GM18511 (cell line): Measurements from ENCODE around the gene SPPL2B.
"Not testable (repeated sequence)": the region's sequence is repeated elsewhere in the genome, so short reads cannot be mapped to it uniquely, and the experiment has no call there.

Experiments
- ATAC-seq: cut with Tn5 transposase; IDR thresholded peaks from one replicate; pipeline ENCODE4 v1.9.1; 2021; ENCODE audit warnings: mild to moderate bottlenecking, moderate library complexity; ENCODE audit not compliant: unreplicated experiment

The SPPL2B gene, protein sequence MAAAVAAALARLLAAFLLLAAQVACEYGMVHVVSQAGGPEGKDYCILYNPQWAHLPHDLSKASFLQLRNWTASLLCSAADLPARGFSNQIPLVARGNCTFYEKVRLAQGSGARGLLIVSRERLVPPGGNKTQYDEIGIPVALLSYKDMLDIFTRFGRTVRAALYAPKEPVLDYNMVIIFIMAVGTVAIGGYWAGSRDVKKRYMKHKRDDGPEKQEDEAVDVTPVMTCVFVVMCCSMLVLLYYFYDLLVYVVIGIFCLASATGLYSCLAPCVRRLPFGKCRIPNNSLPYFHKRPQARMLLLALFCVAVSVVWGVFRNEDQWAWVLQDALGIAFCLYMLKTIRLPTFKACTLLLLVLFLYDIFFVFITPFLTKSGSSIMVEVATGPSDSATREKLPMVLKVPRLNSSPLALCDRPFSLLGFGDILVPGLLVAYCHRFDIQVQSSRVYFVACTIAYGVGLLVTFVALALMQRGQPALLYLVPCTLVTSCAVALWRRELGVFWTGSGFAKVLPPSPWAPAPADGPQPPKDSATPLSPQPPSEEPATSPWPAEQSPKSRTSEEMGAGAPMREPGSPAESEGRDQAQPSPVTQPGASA

GRCh38 chr19:2328401-2329148 lies at the start of gene SPPL2B, which contains the start of gene LSM7:
SPPL2B (plus strand) TSS chr19:2328684; CDS start chr19:2328710, 26 bp downstream.
LSM7 (minus strand) TSS chr19:2328586; CDS start chr19:2328566, 20 bp downstream.
- peak; percentile 63 for ATAC-seq

- no peak for ATAC-seq
Measured at GRCh38 chr19:2280633-2281264, 47.7 kb upstream of the SPPL2B start.

GRCh38 chr19:2281265-2282061 lies 47.0 kb upstream of the SPPL2B start:
- ATAC-seq = not testable (repeated sequence)

DNA sequence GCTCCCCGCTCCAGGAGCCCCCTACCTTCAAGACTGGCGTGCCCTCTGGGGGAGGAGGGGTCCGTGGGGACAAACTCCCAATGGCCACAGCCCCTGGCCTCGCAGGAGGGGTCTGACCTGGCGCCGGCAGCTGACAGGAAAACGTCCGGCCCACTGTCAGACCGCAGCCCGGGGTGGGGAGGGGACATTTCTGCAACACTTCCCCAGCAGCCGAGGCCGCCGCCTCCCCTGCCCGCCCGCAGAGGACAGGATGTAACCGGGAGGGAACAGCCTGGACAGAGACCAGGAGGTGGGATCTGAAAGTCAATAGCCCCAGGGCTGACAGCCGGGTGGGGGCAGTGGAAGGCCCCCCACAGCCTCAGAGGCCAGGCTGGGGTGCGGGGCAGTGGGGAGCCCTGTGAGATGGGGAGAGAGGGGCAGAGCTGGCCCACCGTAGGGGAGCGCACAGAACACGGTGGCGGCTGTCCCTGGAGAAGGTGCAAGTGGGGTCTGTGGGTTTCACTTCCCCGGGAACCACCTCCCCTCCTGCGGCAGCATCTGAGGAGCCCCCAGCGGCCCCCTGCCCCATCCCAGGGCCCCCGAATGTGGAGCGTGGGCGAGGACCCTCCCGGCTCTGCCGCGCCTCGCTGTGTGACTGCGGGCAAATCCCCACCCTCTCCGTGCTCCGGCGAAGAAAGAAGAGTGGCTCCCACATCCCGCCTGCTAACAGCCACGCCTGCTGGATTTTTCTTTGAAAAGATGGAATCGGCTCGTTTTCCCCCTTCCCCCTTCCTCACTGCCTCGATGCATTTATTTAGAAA lies 46.2 kb upstream of the SPPL2B start, which contains the start of gene PEAK3:
Gene PEAK3, minus strand, starts transcription at position 114 of the 800 bp plus-strand sequence. CDS start 1,244 bp downstream, outside the sequence.
- no peak for ATAC-seq

- no peak for ATAC-seq
Measured at GRCh38 chr19:2282862-2283237, 45.6 kb upstream of the SPPL2B start.

- ATAC-seq = no peak
Measured at GRCh38 chr19:2283835-2284507, 44.5 kb upstream of the SPPL2B start.

DNA sequence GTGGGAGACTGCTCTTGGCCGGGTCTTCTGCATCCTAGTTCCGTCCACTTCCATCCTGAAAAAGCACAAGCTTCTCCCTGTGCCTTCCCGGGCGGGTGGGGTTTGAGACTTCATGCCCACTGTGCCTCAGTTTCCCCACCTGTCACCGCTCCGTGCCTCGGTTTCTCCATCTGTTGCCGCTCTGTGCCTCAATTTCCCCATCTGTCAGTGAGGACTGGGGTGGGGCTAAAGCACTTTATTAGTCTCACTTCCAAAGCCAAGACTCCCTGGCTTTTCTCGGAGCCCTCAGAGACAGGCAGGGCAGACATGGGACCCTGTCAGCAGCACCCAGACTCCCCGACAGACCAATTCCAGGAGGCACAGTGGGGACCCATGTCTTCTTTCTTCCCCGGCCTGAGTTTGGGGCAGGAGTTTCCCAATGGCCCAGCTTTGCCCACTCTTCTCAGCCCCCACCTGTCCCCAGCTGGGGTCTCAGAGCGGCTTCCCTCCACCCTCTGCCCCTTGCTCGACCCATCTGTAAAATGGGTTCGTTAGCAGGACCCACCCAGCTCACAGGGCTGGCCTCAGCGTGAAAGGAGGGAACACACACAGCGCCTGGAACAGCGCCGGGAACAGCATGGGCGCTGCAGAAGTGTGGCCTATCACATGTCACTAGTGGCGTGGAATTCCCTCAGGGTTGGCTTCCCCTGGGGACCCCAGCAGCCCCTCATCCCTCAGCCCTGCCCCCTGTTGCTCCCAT lies 41.9 kb upstream of the SPPL2B start:
- ATAC-seq = no peak

DNA sequence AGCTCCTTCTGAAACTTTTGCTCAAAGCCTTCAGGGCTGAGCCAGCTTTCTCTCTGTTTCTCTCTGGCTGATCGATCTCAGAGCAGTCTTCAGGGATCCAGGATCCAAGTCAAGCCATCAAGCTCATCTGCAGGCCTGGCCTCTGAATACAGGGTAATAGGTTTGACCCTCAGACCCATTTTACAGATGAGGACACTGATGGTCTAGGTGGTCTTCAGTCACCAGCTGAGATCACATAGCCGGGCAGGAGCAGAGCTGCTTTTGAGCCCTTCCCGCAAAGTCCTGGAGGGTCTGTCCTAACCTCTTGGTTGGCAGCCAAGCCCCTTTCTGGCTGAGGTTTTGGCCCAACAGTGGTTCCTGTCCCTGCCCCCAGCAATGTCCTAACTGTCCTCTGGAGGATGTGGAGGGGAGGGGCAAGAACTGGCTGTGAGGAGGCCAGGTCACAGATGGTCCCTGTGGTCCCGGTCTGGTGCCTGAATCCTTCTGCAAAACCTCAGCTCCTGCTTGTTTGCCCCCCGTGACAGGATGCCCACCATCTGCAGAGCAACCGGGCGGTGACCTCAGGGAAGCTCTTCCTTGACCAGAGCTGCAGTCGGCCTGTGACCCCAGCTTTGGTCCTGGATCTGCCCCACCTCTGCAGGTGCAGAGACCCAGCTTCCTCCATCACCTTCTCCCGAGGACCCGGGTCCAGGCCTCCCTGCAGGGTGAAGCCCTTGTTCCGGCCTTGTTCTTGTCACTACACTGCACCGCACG lies 40.7 kb upstream of the SPPL2B start:
- no peak for ATAC-seq

- ATAC-seq = no peak
Measured at GRCh38 chr19:2288338-2288817, 40.1 kb upstream of the SPPL2B start.

GRCh38 chr19:2288818-2289713 lies 39.4 kb upstream of the SPPL2B start:
- ATAC-seq = peak; percentile 24

GRCh38 chr19:2289714-2290435 lies 38.6 kb upstream of the SPPL2B start:
- peak; percentile 49 for ATAC-seq

GRCh38 chr19:2290441-2291184 lies 37.9 kb upstream of the SPPL2B start:
- no peak for ATAC-seq

DNA sequence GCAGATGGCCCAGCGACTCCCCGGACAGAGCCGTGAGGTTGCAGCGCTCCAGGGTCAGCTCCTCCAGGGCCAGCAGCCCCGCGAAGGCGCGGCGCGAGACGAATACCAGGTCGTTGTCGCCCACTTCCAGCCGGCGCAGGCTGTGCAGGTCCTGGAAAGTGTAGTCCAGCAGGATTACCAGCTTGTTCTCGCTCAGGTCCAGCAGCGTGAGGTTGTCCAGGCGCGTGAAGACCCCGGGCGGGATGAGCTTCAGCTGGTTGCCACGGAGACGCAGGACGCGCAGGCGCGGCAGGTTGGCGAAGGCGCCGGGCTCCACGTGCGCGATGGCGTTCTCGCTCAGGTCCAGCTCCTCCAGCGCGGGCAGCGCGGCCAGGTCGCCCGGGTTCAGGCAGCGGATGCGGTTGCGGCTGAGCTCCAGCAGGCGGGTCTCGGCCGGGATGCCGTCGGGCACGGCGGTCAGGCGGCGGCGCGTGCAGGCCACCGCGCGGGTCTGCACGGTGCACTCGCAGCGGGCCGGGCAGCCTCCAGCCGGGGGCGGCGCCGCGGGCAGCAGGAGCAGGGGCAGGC lies 37.2 kb upstream of the SPPL2B start:
- ATAC-seq = no peak

GRCh38 chr19:2294687-2295335 lies 33.7 kb upstream of the SPPL2B start:
- ATAC-seq = no peak
